GM21390 (cell line): Measurements from ENCODE around the gene DIRAS1.

Source experiments
- ATAC-seq: cut with Tn5 transposase; IDR thresholded peaks from one replicate; pipeline ENCODE4 v1.9.1; 2021; ENCODE audit not compliant: unreplicated experiment

The DIRAS1 gene

DNA sequence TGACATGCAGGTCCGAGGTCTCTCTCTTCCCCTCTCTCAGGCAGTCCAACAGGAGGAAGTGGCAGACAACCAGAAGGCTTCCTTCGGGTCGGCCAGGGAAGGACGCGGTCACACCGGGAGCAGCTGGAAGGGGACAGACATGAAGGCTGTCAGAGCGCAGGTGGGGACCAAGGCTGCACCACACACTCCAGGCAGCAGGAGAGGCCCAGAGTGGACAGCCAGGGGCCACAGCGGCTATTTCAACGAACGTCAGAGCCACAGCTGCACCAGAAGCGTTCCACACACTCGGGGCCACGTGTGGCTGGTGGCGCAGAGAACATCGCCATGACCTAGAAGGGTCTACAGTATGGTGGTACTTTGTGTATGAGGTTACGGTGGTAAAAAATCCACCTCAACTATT lies 34.6 kb upstream of the DIRAS1 start:
- no peak for ATAC-seq

DNA sequence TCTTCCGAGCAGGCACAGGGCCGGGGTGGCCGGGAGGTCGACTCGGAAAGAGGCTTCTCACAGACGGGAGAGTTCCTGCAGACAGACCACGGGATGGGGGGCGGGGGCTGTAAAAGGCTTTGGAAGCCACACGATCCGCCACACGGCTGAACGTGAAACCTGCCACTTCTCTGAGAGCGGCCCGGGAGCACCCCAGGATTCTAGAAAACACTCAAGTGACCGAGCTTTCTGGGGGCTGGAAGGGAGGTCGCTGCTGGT lies 34.2 kb upstream of the DIRAS1 start:
- ATAC-seq = no peak

DNA sequence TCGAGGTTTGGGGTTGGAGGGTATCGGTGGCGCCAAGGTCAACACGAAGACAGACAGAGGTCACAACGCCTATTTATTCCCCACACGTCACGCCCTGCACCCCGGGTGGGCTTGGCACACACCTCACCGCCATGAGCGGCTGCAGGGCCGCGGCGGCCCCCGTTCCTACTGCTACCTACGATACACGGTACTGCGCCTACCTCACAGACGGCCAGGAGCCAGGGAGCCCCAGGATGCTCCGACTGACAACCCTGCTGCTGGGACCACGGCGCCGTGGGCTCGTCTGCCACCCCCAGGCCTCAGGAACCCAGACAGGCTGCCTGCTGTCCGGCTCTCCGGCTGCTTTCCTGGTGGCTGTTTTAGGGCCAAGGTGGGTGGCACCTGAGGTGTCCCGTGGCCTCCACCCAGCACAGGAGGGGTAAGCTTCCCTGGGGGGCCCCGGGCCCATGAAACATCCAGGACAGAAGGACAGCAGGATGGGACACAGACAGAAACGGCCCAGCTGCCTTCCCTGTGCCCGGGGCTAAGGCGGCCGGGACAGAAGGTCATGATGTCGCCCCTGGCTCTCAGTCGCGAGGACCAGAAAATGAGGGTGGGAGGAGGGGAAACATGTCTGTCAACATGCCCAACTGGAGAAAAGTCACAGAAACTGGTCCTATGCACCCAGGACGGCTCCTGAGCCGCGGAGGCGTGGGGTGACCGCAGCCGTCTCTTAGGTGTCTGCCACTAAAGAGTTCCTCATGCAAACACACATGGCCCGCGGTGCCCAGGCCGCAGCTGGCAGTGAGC lies 33.7 kb upstream of the DIRAS1 start:
- ATAC-seq = no peak

- no peak for ATAC-seq
These were observed 30.3 kb upstream of the DIRAS1 start for GRCh38 chr19:2751438-2751830.

DNA sequence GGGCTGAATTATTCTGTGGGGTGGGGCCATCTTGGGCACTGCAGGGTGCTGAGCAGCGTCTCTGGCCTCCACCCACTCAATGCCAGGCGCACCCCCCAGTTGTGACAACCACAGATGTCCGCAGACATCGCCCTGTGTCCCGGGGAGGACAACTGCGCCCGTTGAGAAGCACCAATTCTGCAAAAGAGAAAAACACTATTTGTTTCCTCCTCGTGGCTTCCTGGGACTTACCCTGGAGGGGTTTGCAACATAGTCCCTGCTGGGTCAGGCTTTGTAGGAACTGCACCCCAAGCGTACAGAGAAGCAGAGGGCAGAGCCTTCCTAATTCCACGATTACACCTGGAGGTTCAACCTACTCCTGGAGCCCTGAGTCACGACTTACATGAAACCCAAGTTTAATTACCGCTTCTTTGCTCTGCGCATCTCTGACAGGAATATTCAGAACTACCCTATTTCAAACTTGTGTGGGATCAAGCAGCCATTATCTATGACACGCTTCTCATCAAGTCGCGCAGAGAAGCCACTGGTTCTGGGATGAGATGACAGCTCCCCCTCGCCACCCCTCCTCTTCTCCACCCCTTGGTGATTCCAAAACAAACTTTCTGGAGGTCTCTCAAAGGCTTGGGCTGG lies 29.8 kb upstream of the DIRAS1 start:
- ATAC-seq = no peak

DNA sequence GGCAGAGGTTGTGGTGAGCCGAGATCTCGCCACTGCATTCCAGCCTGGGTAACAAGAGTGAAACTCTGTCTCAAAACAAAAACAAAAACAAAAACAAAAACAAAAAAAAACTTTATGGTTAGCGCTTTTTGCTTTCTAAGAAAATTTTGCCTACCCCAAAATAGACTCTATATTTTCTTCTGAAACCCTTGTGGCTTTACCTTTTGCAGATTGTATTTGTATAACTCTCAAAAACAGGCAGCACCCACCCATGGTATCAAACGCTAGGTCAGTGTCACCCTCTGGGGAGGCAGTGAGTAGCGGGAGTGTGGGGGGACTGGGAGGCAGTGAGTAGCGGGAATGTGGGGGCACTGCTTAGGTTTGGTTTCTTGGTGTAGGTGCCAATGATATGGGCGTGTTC lies 26.2 kb upstream of the DIRAS1 start:
- ATAC-seq = no peak

DNA sequence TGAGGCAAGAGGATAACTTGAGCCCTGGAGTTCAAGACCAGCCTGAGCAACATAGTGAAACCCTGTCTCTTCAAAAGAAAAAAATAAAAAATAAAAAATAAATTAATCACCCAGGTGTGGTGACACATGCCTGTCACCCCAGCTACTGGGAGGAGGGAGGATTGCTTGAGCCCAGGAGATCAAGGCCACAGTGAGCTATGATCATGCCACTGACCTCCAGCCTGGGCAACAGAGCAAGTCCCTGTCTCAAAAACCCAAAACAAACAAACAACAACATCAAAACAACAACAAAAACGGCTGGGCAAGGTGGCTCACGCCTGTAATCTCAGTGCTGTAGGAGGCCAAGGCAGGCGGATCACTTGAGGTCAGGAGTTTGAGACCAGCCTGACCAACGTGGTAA lies 22.9 kb upstream of the DIRAS1 start:
- ATAC-seq = no peak

GRCh38 chr19:2743099-2743498 lies 21.9 kb upstream of the DIRAS1 start:
- no peak for ATAC-seq

- no peak for ATAC-seq
These were observed 19.1 kb upstream of the DIRAS1 start for GRCh38 chr19:2740314-2740656.

- peak; percentile 85 for ATAC-seq
These were observed 18.6 kb upstream of the DIRAS1 start, which contains the start of gene SLC39A3 for GRCh38 chr19:2739602-2740313. TSS of gene SLC39A3 (minus strand) at chr19:2740017. CDS start at chr19:2737257, 2,760 bp downstream.

DNA sequence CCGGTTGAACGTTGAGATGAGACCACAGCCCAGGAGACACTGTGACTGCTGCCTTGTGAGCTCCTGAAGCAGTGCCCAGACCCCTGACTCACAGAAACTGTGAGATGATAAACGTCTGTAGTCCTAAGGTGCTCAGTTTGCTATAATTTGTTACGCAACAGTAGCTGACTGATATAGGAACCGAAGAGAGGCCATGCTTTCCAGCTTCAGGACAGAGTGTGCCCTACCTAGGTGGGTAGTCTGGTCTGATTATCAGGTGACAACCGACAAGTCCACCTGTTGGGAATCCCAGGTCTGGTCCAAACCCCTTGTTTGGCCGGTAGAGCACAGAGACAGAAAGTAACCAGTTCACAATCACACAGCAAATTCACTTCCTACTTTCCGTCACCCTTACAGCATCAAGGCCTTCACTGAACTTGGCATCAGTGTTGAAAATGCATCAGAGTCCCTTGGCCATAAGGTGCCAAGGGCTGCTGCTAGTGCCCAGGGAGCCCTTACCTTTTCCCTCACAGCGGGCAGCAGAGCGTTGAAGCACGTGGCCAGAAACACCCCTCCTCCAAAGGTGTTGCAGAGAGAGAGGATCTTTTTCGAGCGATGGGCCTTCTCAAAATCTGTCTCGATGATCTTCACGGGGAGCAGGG lies 15.5 kb upstream of the DIRAS1 start:
- ATAC-seq = no peak

DNA sequence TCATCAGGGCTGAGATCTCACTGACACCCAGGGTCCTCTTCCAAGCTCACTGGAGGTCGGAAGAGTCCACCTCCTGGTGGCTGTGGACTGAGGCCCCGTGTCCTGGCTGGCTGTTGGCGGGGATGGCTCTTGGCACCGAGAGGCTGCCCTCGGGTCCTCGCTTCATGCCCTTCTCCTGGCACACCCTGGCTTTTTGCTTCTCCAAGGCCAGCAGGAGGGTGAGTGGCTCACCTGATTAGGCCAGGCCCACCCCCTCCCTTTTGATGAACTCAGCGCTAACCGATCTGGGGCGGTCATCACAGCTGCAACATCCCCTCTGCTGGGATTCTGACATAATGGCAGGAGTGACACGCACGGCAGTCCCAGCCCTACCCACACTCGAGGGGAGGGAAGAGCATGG lies 14.2 kb upstream of the DIRAS1 start:
- ATAC-seq = no peak

DNA sequence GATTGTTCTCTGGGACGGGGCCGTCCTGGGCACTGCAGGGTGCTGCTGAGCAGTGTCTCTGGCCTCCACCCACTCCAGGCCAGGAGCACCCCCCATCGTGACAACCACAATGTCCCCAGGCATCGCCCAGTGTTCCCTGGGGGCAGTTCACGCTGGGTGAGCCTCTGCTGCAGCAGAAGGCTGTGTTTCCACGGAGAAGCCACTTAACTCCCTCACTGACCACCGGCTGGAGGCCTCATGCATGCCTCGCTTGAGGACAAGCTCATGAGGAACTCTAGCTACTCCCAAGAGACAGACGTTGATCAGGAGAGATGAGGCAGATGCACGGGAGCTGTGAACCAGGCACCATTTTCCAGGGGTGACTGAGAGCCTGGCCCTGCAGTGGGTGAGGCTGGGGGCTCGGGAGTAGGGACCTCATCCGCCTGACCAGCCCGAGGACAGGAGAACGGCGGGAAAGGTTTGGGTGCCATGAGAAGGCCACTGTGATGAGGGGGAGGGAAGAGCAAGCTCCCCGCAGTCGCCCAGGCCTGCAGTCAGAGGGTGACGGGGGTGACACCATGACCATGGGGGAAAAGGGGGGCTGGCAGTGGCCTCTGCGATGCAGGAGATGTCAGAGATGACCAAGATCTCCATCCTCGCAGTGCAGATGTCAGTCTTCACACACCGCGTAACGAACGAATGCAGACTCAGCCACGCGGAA lies 13.6 kb upstream of the DIRAS1 start:
- ATAC-seq = no peak

GRCh38 chr19:2733930-2734588 lies 12.9 kb upstream of the DIRAS1 start:
- ATAC-seq = no peak

GRCh38 chr19:2732883-2733282 lies 11.7 kb upstream of the DIRAS1 start:
- no peak for ATAC-seq

DNA sequence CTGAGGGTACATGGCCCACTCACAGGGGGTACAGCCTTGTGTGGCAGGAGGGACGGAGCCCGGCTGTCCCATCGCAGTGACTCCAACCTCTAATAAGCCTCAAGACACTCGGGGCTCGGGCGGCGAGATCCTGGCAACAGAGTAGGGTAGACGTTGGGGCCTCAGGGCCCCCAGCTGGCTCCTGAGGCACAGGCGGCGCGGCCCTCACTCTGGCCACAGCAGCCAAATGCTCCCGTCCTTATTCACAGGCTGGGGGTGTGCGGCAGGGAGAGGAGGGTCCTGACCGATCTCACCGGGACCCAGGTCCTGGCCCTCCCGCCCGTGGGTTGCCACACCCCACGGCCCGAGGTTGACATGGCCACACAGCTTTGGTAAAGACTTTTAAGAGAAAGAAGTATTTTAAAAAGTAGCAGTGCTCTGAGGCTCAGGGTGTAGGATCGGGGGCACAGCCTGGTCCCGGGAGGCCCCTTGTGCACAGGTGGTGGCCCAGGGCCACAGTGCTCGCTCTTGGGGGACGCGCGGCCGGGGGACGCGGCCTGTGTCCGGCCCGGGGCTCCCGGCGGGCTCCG lies 11.1 kb upstream of the DIRAS1 start:
- no peak for ATAC-seq

DNA sequence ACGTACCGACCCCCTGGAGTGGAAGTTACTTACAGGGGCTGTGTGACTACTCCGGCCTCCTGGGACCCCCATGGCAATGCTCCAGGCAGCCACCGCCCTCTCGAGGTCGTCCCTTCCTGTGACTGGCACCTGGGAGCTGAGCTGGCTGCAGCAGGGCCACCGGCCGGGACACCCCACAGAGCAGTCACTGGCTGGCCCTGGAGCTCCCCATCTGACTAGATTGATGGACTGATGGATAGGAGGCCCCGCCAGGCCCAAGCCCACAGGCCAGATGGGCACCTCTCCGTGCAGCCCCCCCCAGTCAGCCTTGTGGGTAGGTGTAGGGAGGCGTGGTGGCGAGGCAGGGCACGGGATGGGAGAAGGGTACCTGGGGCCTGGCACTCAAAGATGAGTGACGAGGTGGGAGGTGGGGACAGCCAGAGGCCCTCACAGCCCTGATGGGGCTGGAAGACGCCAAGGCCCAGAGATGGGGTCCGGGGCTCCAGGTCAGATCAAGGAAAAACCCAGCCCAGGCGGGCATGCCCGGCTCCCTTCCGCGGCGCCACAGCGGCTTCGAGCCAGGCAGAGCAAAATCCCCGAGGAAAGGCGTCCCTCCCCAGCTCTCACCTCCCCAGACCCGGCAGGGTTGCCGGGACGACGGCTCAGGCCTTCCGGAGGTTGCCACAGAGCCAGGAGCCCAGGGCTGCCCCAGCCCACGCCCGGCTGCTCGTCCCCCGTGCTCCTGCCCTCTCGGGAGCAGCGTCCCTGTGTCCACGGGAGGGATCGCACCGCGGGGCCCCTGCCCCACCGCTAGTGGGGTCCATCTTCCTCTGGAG lies 10.2 kb upstream of the DIRAS1 start:
- no peak for ATAC-seq

DNA sequence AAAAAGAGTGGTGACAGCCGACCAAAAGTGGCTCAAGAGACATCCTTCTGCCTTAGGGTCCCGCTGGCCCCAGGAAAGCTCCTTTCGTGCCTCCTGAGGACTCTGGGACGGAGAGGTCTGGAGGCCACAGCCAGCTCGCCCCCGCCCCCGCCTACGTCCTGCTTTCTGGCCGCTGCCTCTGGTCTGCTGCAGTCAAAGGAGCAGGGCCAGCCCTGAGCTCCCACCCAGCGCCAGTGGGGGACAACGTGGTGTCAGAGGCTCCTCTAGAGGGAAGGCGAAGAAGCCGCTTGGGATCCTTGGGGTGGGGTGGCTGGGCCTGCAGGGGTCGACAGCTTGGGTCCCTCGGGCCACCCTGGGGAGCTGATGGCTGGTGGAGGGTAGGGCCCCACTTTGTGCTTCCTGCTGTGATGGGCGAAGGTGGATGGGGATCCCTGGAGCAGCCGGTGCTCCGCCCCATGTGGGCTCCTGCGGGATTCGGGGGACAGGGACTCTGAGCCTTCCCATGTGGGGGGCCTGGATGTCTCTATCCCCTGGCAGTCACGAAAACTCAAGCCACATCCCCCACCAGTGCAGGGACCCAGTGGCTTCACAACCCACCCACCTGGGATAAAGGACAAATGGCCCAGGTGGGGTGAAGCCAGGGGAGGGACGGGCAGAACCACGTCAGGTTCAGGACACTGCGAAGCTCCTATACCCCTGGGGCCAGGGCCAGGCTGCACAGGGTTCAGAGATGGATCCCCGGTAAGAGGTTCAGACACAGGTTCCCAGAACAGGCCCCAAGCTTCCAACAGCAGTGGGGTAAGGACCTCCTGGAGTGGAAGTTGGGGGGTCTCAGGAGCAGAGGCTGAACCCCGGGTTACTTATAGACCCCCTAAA lies 9.0 kb upstream of the DIRAS1 start:
- ATAC-seq = no peak
